ENCODE measurements around the gene LAMC2. TPM values are rescaled to one million over a fixed set of nuclear protein-coding genes. Genes with fewer than 3 reads are reported as not detected.

Gene LAMC2
- total and polyA plus RNA-seq, 9 of the 15 experiments (the other 6 are each of a cell fraction or from before 2014, with no cell fraction given): 0.02 to 0.03 TPM; not detected in 7

DNA sequence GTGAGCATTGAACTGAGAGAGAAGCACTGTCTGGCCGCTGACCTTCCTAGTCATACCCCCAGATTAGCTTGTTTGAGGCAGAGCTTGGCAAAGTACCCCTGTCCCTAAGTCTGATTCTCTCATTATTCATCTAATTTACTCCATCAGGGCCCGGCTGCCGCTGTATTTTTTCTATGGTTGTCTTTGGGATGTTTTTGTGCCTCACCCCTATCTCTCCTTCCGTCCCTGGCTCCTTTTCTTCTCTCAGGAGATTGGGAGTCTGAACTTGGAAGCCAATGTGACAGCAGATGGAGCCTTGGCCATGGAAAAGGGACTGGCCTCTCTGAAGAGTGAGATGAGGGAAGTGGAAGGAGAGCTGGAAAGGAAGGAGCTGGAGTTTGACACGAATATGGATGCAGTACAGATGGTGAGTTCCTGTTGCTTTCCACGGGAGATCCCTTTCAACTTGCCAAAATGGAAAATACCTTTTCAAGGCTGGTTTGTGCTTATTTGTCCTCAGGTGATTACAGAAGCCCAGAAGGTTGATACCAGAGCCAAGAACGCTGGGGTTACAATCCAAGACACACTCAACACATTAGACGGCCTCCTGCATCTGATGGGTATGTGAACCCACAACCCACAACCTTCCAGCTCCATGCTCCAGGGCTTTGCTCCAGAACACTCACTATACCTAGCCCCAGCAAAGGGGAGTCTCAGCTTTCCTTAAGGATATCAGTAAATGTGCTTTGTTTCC, 53.9 kb downstream of the LAMC2 start:
- Histone ChIP-seq H3K4me2 (ENCODE audit: insufficient read depth, low read length) (no peak overlapping the region), H2AFZ (ENCODE audit: low read depth, low read length) (no peak overlapping the region), H3K27me3 (ENCODE audit: control insufficient read depth in 2 of 2, insufficient read depth in 2 of 2, low read length in 2 of 2) (peaks cover 6 to 19% of the 10 kb centered on the region in 2 experiments), H3K79me2 (ENCODE audit: control insufficient read depth, insufficient read depth, low read length) (no peaks in the 10 kb centered on the region), H3K4me3 (no peak overlapping the region), H3K9me3 (replicated peaks; ENCODE audit: control insufficient read depth, insufficient read depth, low read depth, low read length) (no peaks in the 10 kb centered on the region), H4K20me1 (replicated peaks; ENCODE audit: control insufficient read depth, insufficient read depth, low read length) (no peaks in the 10 kb centered on the region), H3K27ac (ENCODE audit: extremely low read depth, low read depth, low read length) (no peak overlapping the region), H3K9ac (ENCODE audit: insufficient read depth in 1 of 2, low read depth in 2 of 2, low read length in 2 of 2) (no peak overlapping the region), H3K36me3 (ENCODE audit: control insufficient read depth, insufficient read depth, low read length) (no peaks in the 10 kb centered on the region), H3K4me1 (replicated peaks in 1 of 2; ENCODE audit: control insufficient read depth in 2 of 2, insufficient read depth in 2 of 2, low read length in 2 of 2) (no peaks in the 10 kb centered on the region), H3K9me1 (ENCODE audit: control insufficient read depth, insufficient read depth, low read length) (no peaks in the 10 kb centered on the region)
- intact Hi-C loops (cut with micrococcal nuclease): no loop called here
- BruUV-seq (replicated peaks): no TSS peak
- FAIRE-seq (no peak), ATAC-seq (no peak), DNase-seq (ENCODE audit: extremely low read depth in 1 of 4, low spot score in 3 of 4) (no peak)
- ChIA-PET CTCF (ENCODE audit: low intra/inter-chr PET ratio) (no interaction called here), POLR2A (interaction anchor here (1.0 kb wide), 1 partner anchor 23 kb away, joined by 3 read pairs; no protein-coding TSS in a partner anchor)
- TF ChIP-seq SP1 (CRISPR knock-in tag; IDR thresholded peaks at IDR 0.05) (no peak), MYC (IDR thresholded peaks at IDR 0.05; ENCODE audit: low read depth, low read length) (no peak), MYC (CRISPR knock-in tag; IDR thresholded peaks at IDR 0.05; ENCODE audit: borderline replicate concordance, low read depth) (no peak), SRF (CRISPR knock-in tag; IDR thresholded peaks at IDR 0.05) (no peak), RBM25 (IDR thresholded peaks at IDR 0.05; ENCODE audit: low read depth, low read length, severe bottlenecking) (no peak), IRF2 (CRISPR knock-in tag; IDR thresholded peaks at IDR 0.05) (no peak), ZNF444 (CRISPR knock-in tag; IDR thresholded peaks at IDR 0.05) (no peak), MEIS2 (IDR thresholded peaks at IDR 0.05; ENCODE audit: partially characterized antibody) (no peak)
- TF ChIP-seq, protein P1, sequence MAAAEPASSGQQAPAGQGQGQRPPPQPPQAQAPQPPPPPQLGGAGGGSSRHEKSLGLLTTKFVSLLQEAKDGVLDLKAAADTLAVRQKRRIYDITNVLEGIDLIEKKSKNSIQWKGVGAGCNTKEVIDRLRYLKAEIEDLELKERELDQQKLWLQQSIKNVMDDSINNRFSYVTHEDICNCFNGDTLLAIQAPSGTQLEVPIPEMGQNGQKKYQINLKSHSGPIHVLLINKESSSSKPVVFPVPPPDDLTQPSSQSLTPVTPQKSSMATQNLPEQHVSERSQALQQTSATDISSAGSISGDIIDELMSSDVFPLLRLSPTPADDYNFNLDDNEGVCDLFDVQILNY (CRISPR knock-in tag; IDR thresholded peaks at IDR 0.05): no peak
- TF ChIP-seq, protein P2, sequence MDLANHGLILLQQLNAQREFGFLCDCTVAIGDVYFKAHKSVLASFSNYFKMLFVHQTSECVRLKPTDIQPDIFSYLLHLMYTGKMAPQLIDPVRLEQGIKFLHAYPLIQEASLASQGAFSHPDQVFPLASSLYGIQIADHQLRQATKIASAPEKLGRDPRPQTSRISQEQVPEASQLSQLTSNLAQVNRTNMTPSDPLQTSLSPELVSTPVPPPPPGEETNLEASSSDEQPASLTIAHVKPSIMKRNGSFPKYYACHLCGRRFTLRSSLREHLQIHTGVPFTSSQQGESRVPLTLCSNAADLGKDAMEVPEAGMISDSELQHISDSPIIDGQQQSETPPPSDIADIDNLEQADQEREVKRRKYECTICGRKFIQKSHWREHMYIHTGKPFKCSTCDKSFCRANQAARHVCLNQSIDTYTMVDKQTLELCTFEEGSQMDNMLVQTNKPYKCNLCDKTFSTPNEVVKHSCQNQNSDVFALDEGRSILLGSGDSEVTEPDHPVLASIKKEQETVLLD (IDR thresholded peaks at IDR 0.05): no peak
- 0% methylated on average over 8 of the region's 8 CpGs for WGBS (ENCODE audit: insufficient coverage, low coverage, missing lambda C conversion rate)
- in situ Hi-C loops (cut with MboI): loop anchor here (25.0 kb wide), 1 partner anchor 278 kb away; the partner anchor contains the start of gene SHCBP1L
